C4-2B (cell line): ENCODE data around the gene RGPD4.
"Not testable (repeated sequence)": the region's sequence is repeated elsewhere in the genome, so short reads cannot be mapped to it uniquely, and the experiment has no call there.

Experiments
- CTCF ChIP-seq: fragments of 450-650 bp; conservative IDR thresholded peaks from 2 replicates; pipeline ENCODE4 v1.5.1; 2017; ENCODE audit warnings: mild to moderate bottlenecking
- ZFX ChIP-seq: fragments of 450-650 bp; IDR thresholded peaks from 2 replicates; pipeline ENCODE4 v1.6.1; 2017

- TF ChIP-seq CTCF = peak; percentile 33
- TF ChIP-seq ZFX = not testable (repeated sequence)
These were observed 6.9 kb downstream of the RGPD4 start for GRCh38 chr2:107833618-107834017.
